Neural cell (in vitro differentiated cells): ENCODE data around the gene ACVR1. TPM values are rescaled to one million over a fixed set of nuclear protein-coding genes. Genes with fewer than 3 reads are reported as not detected.

ENCODE experiments used
- H2AFZ ChIP-seq: fragments of 200-600, 300-800 bp; sonication (generic), shearing (Covaris generic); 2 replicates; pipeline ENCODE4 v1.6.0; 2014; ENCODE audit warnings: low read depth, mild to moderate bottlenecking, antibody characterized with exemption, low read length, moderate library complexity
- H3F3A ChIP-seq: fragments of 200-600 bp; shearing (Covaris generic); 2 replicates; pipeline ENCODE4 v1.6.1; 2016; ENCODE audit warnings: mild to moderate bottlenecking, moderate library complexity, mixed read lengths, antibody characterized with exemption, low read length; ENCODE audit not compliant: insufficient read depth, poor library complexity, severe bottlenecking
- H3K27ac ChIP-seq: fragments of 200-600, 300-800 bp; sonication (generic), shearing (Covaris generic); 2 replicates; pipeline ENCODE4 v1.5.1; 2014; ENCODE audit warnings: mild to moderate bottlenecking, low read length, moderate library complexity
- H3K27me3 ChIP-seq: fragments of 300-800, 200-600 bp; sonication (generic), shearing (Covaris generic); 2 replicates; pipeline ENCODE4 v1.6.0; 2014; ENCODE audit warnings: mild to moderate bottlenecking, low read depth, low read length, moderate library complexity; ENCODE audit not compliant: insufficient read depth
- H3K36me3 ChIP-seq: fragments of 300-800, 200-600 bp; sonication (generic), shearing (Covaris generic); 2 replicates; pipeline ENCODE4 v1.5.1; 2014; ENCODE audit warnings: mild to moderate bottlenecking, antibody characterized with exemption, low read length, moderate library complexity; ENCODE audit not compliant: insufficient read depth
- H3K4me2 ChIP-seq: fragments of 300-800, 200-600 bp; sonication (generic), shearing (Covaris generic); 2 replicates; pipeline ENCODE4 v1.6.0; 2014; ENCODE audit warnings: mild to moderate bottlenecking, low read length
- H3K4me3 ChIP-seq: fragments of 300-800, 200-600 bp; sonication (generic), shearing (Covaris generic); 2 replicates; pipeline ENCODE4 v1.5.1; 2014; ENCODE audit warnings: mild to moderate bottlenecking, low read length, moderate library complexity
- H3K79me2 ChIP-seq: fragments of 200-600 bp; shearing (Covaris generic); replicated peaks from 2 replicates; pipeline ENCODE4 v1.6.0; 2014; ENCODE audit warnings: mild to moderate bottlenecking, low read length, moderate library complexity; ENCODE audit not compliant: insufficient read depth
- H3K9ac ChIP-seq: fragments of 300-800, 200-600 bp; sonication (generic), shearing (Covaris generic); 2 replicates; pipeline ENCODE4 v1.6.1; 2016; ENCODE audit warnings: mild to moderate bottlenecking, low read length, mixed read lengths
- H3K9me2 ChIP-seq: fragments of 200-600 bp; shearing (Covaris generic); 2 replicates; pipeline ENCODE4 v1.6.1; 2016; ENCODE audit warnings: mild to moderate bottlenecking, low read length, mixed read lengths; ENCODE audit not compliant: insufficient read depth
- H3K9me3 ChIP-seq: fragments of 200-600, 300-800 bp; sonication (generic), shearing (Covaris generic); 2 replicates; pipeline ENCODE4 v1.6.1; 2016; ENCODE audit warnings: mild to moderate bottlenecking, mixed run types, low read length, moderate library complexity, mixed read lengths
- H4K20me1 ChIP-seq: fragments of 200-600 bp; shearing (Covaris generic); 2 replicates; pipeline ENCODE4 v1.6.1; 2016; ENCODE audit warnings: mild to moderate bottlenecking, mixed run types; ENCODE audit not compliant: insufficient read depth
- CTCF ChIP-seq: fragments of 450-650 bp; IDR thresholded peaks from 2 replicates; pipeline ENCODE4 v1.5.1; 2014; ENCODE audit warnings: antibody characterized with exemption, mild to moderate bottlenecking, moderate library complexity; ENCODE audit not compliant: poor library complexity, severe bottlenecking
- EP300 ChIP-seq: fragments of 450-650 bp; conservative IDR thresholded peaks from 2 replicates; pipeline ENCODE4 v1.6.1; 2014; ENCODE audit warnings: antibody characterized with exemption, mild to moderate bottlenecking, moderate library complexity; ENCODE audit not compliant: poor library complexity, severe bottlenecking
- MXI1 ChIP-seq: fragments of 450-650 bp; conservative IDR thresholded peaks from 2 replicates; pipeline ENCODE4 v1.6.1; 2014; ENCODE audit warnings: antibody characterized with exemption, mild to moderate bottlenecking; ENCODE audit not compliant: poor library complexity, severe bottlenecking
- POLR2AphosphoS5 ChIP-seq: IDR thresholded peaks from 2 replicates; pipeline ENCODE4 v1.6.1; 2012
- RAD21 ChIP-seq: fragments of 450-650 bp; conservative IDR thresholded peaks from 2 replicates; pipeline ENCODE4 v1.6.1; 2014; ENCODE audit warnings: antibody characterized with exemption, mild to moderate bottlenecking, moderate library complexity
- REST ChIP-seq: IDR thresholded peaks from 2 replicates; pipeline ENCODE4 v1.6.1; 2012; ENCODE audit warnings: borderline replicate concordance
- SMC3 ChIP-seq: fragments of 450-650 bp; conservative IDR thresholded peaks from 2 replicates; pipeline ENCODE4 v1.6.1; 2014; ENCODE audit warnings: antibody characterized with exemption, mild to moderate bottlenecking, moderate library complexity; ENCODE audit not compliant: poor library complexity
- TAF1 ChIP-seq: IDR thresholded peaks from 2 replicates; pipeline ENCODE4 v1.6.1; 2012; ENCODE audit warnings: low read depth
- polyA plus RNA-seq: library from polyadenylated mRNA; depleted of rRNA; stranded (reverse); fragments of >200 nt; gene quantifications from 2 replicates; pipeline ENCODE4 v1.2.3, GENCODE V29; 2014

ACVR1 gene
- polyA plus RNA-seq, 1 donor from 2014 or later: 4.0 TPM

- no peaks in the 10 kb centered on the region for H3K79me2 ChIP-seq
These were observed 96.3 kb downstream of the ACVR1 start for GRCh38 chr2:157779794-157780193.

GRCh38 chr2:157777427-157777826 is 98.7 kb downstream of the ACVR1 start:
- TF ChIP-seq RAD21 (peak; percentile 65), TAF1 (no peak), MXI1 (no peak), CTCF (peak; percentile 58), SMC3 (peak; percentile 63), EP300 (no peak)

More at GRCh38 chr2:157779794-157780193, 96.3 kb downstream of the ACVR1 start:
- Histone ChIP-seq H4K20me1 (no peaks in the 10 kb centered on the region), H3K4me2 (no peak overlapping the region), H2AFZ (no peak overlapping the region), H3K4me3 (no peak overlapping the region), H3K9me2 (no peaks in the 10 kb centered on the region), H3K27ac (no peak overlapping the region), H3K27me3 (no peaks in the 10 kb centered on the region), H3F3A (no peaks in the 10 kb centered on the region), H3K36me3 (no peaks in the 10 kb centered on the region), H3K9me3 (no peaks in the 10 kb centered on the region), H3K9ac (no peak overlapping the region)
- TF ChIP-seq MXI1 (no peak), EP300 (no peak), REST (no peak), POLR2AphosphoS5 (no peak), CTCF (no peak), TAF1 (no peak)

More at GRCh38 chr2:157777427-157777826, 98.7 kb downstream of the ACVR1 start:
- H3K27me3 ChIP-seq: no peaks in the 10 kb centered on the region
- no peak overlapping the region for H3K4me3 ChIP-seq
- no peak overlapping the region for H2AFZ ChIP-seq
- no peak overlapping the region for H3K4me2 ChIP-seq
- no peaks in the 10 kb centered on the region for H3K36me3 ChIP-seq
- H3K27ac ChIP-seq: no peak overlapping the region
- H4K20me1 ChIP-seq: no peaks in the 10 kb centered on the region
- no peak overlapping the region for H3K9ac ChIP-seq
- H3K9me3 ChIP-seq: no peaks in the 10 kb centered on the region
- H3F3A ChIP-seq: no peaks in the 10 kb centered on the region
- no peaks in the 10 kb centered on the region for H3K9me2 ChIP-seq
- H3K79me2 ChIP-seq: no peaks in the 10 kb centered on the region
